PC-3 (cell line): Measurements from ENCODE around the gene ATOH8. TPM values are rescaled to one million over a fixed set of nuclear protein-coding genes. Genes with fewer than 3 reads are reported as not detected.
"Not testable (repeated sequence)": the region's sequence is repeated elsewhere in the genome, so short reads cannot be mapped to it uniquely, and the experiment has no call there.

Source experiments
- ATAC-seq: fragments of 200-7000 bp; cut with Tn5 transposase; 2 replicates; pipeline ENCODE4 v1.9.1; 2020; ENCODE audit warnings: mild to moderate bottlenecking, moderate library complexity
- BruUV-seq: library from RNA; stranded (reverse); fragments of 400-500 nt; replicated peaks from 2 replicates; lab custom pipeline; 2021; lab: Mats Ljungman, UMichigan
- CTCF ChIA-PET: fragments of 300-600 bp; sonication (Branson Sonifier 250); formaldehyde crosslinking; loops from one replicate; lab custom pipeline; 2022; ENCODE audit warnings: antibody characterized with exemption; lab: Charles Lee
- POLR2A ChIA-PET: fragments of 300-600 bp; sonication (Branson Sonifier 250); formaldehyde crosslinking; loops from one replicate; lab custom pipeline; 2022; ENCODE audit warnings: antibody characterized with exemption; ENCODE audit not compliant: unreplicated experiment; lab: Charles Lee
- DNase-seq: peaks from one replicate; pipeline ENCODE4 v3.0.0-alpha.2; 2015
- H2AFZ ChIP-seq: fragments of 300-600 bp; sonication (generic); 2 replicates; pipeline ENCODE4 v1.6.0; 2016; ENCODE audit warnings: antibody characterized with exemption, low read length
- H3F3A ChIP-seq: fragments of 300-600 bp; sonication (generic); one replicate; pipeline ENCODE4 v1.6.0; 2017; ENCODE audit warnings: antibody characterized with exemption, low read length, control low read depth, mild to moderate bottlenecking; ENCODE audit not compliant: unreplicated experiment
- H3K27ac ChIP-seq: fragments of 300-600 bp; sonication (generic); 2 replicates; pipeline ENCODE4 v1.5.1; 2016; ENCODE audit warnings: mild to moderate bottlenecking, low read length
- H3K27me3 ChIP-seq: fragments of 300-600 bp; sonication (generic); 2 replicates; pipeline ENCODE4 v1.6.1; 2016; ENCODE audit warnings: low read length, mixed read lengths
- H3K36me3 ChIP-seq: fragments of 300-600 bp; sonication (generic); 2 replicates; pipeline ENCODE4 v1.6.1; 2016; ENCODE audit warnings: low read depth, mixed run types, low read length, mixed read lengths
- H3K4me1 ChIP-seq: fragments of 300-600 bp; sonication (generic); 2 replicates; pipeline ENCODE4 v1.5.1; 2016; ENCODE audit warnings: low read length; ENCODE audit not compliant: insufficient read depth
- H3K4me2 ChIP-seq: fragments of 300-600 bp; sonication (generic); 2 replicates; pipeline ENCODE4 v1.6.0; 2016; ENCODE audit warnings: low read length
- H3K4me3 ChIP-seq: fragments of 300-600 bp; sonication (generic); 2 replicates; pipeline ENCODE4 v1.5.1; 2016; ENCODE audit warnings: mild to moderate bottlenecking, low read length, mixed read lengths
- H3K79me2 ChIP-seq: fragments of 300-600 bp; sonication (generic); 2 replicates; pipeline ENCODE4 v1.6.1; 2017; ENCODE audit warnings: low read length, mixed read lengths
- H3K9ac ChIP-seq: fragments of 300-600 bp; sonication (generic); 2 replicates; pipeline ENCODE4 v1.6.0; 2016; ENCODE audit warnings: mild to moderate bottlenecking, low read length
- H3K9me2 ChIP-seq: fragments of 300-600 bp; sonication (generic); replicated peaks from 2 replicates; pipeline ENCODE4 v1.6.1; 2016; ENCODE audit warnings: mixed run types, low read length, mixed read lengths
- H3K9me3 ChIP-seq: fragments of 300-600 bp; sonication (generic); 2 replicates; pipeline ENCODE4 v1.6.1; 2016; ENCODE audit warnings: low read length, mixed read lengths
- H4K20me1 ChIP-seq: fragments of 300-600 bp; sonication (generic); 2 replicates; pipeline ENCODE4 v1.6.1; 2016; ENCODE audit warnings: low read length, mixed read lengths
- CTCF ChIP-seq: fragments of 300-600 bp; sonication (generic); conservative IDR thresholded peaks from 2 replicates; pipeline ENCODE4 v1.5.1; 2017; ENCODE audit warnings: antibody characterized with exemption, low read depth, mild to moderate bottlenecking, low read length
- EZH2 ChIP-seq: fragments of 300-600 bp; sonication (generic); IDR thresholded peaks from one replicate; pipeline ENCODE4 v1.6.1; 2017; ENCODE audit warnings: antibody characterized with exemption, mild to moderate bottlenecking, low read length; ENCODE audit not compliant: unreplicated experiment
- EZH2phosphoT487 ChIP-seq: fragments of 300-600 bp; sonication (generic); IDR thresholded peaks from 2 replicates; pipeline ENCODE4 v1.6.1; 2018; ENCODE audit warnings: mild to moderate bottlenecking, antibody characterized with exemption, low read length, borderline replicate concordance
- intact Hi-C: fragments of 100-400 bp; cut with micrococcal nuclease; formaldehyde crosslinking; loops from 2 replicates; pipeline ENCODE4 v1.9.0; 2023
- total RNA-seq: library from RNA; depleted of rRNA; stranded (reverse); fragments of >200 nt; gene quantifications from 2 replicates; pipeline ENCODE4 v1.2.3, GENCODE V29; 2014

ATOH8 gene
- total RNA-seq, 1 experiment from 2014 or later: 0.04 TPM

- H3K79me2 ChIP-seq: no peaks in the 10 kb centered on the region
- ATAC-seq (no peak), DNase-seq (no peak)
- H3K4me1 ChIP-seq: peaks cover 10% of the 10 kb centered on the region; the same call in 1 of the 2 replicates
- no peaks in the 10 kb centered on the region for H3K27me3 ChIP-seq
- no peak overlapping the region for H2AFZ ChIP-seq
- POLR2A ChIA-PET: no interaction called here
- no peaks in the 10 kb centered on the region for H4K20me1 ChIP-seq
- H3K9me3 ChIP-seq: no peaks in the 10 kb centered on the region
- no peak overlapping the region for H3K4me2 ChIP-seq
- H3K9ac ChIP-seq: peak overlapping the region; percentile 35
- peak overlapping the region; percentile 52 for H3K27ac ChIP-seq
- CTCF ChIA-PET: interaction anchor here (0.6 kb wide), 1 partner anchor 98 kb away, joined by 3 read pairs; no protein-coding TSS in a partner anchor
- intact Hi-C loops: no loop called here
- H3K4me3 ChIP-seq: no peak overlapping the region
- no peak for TF ChIP-seq EZH2phosphoT487
- H3K9me2 ChIP-seq: no peaks in the 10 kb centered on the region
- no peaks in the 10 kb centered on the region for H3K36me3 ChIP-seq
- no TSS peak for BruUV-seq
- no peaks in the 10 kb centered on the region for H3F3A ChIP-seq
Observed at GRCh38 chr2:85713836-85714235, 40.0 kb upstream of the ATOH8 start.

GRCh38 chr2:85714421-85714820 lies 39.4 kb upstream of the ATOH8 start:
- H3K27me3 ChIP-seq, intact Hi-C loops, H3K4me1 ChIP-seq, H3F3A ChIP-seq, H4K20me1 ChIP-seq, CTCF ChIA-PET, POLR2A ChIA-PET, H3K9me2 ChIP-seq, BruUV-seq, H3K36me3 ChIP-seq, H3K4me2 ChIP-seq, H3K4me3 ChIP-seq, DNase-seq, ATAC-seq, H3K27ac ChIP-seq, H3K9me3 ChIP-seq, H3K79me2 ChIP-seq, H2AFZ ChIP-seq: not testable (repeated sequence)
- H3K9ac ChIP-seq: peak overlapping the region; percentile 35; the same call in 1 of the 2 replicates

- TF ChIP-seq EZH2phosphoT487 (no peak), CTCF (no peak), EZH2 (no peak)
- Histone ChIP-seq H3K36me3 (no peaks in the 10 kb centered on the region), H3F3A (no peaks in the 10 kb centered on the region), H3K4me3 (no peak overlapping the region), H3K27ac (no peak overlapping the region), H3K4me1 (peaks cover 10% of the 10 kb centered on the region; the same call in 1 of the 2 replicates), H3K79me2 (no peaks in the 10 kb centered on the region), H3K4me2 (no peak overlapping the region), H2AFZ (no peak overlapping the region), H3K27me3 (no peaks in the 10 kb centered on the region), H3K9me3 (no peaks in the 10 kb centered on the region), H4K20me1 (no peaks in the 10 kb centered on the region), H3K9me2 (no peaks in the 10 kb centered on the region), H3K9ac (no peak overlapping the region)
- no peak for DNase-seq
- ChIA-PET POLR2A (no interaction called here), CTCF (no interaction called here)
- intact Hi-C loops: no loop called here
- ATAC-seq: no peak
- BruUV-seq: no TSS peak
Observed at GRCh38 chr2:85714841-85715240, 39.0 kb upstream of the ATOH8 start.

GRCh38 chr2:85716346-85716914 lies 37.4 kb upstream of the ATOH8 start:
- POLR2A ChIA-PET: interaction anchor here (0.6 kb wide), 1 partner anchor 29 kb away, joined by 4 read pairs; no protein-coding TSS in a partner anchor
- BruUV-seq: no TSS peak
- CTCF ChIA-PET: no interaction called here
- Histone ChIP-seq H3K4me1 (peaks cover 10% of the 10 kb centered on the region; the same call in 1 of the 2 replicates), H3K79me2 (no peaks in the 10 kb centered on the region), H3K9me3 (no peaks in the 10 kb centered on the region), H3K27me3 (no peaks in the 10 kb centered on the region), H3K27ac (no peak overlapping the region), H3K36me3 (no peaks in the 10 kb centered on the region), H4K20me1 (no peaks in the 10 kb centered on the region), H3K4me2 (no peak overlapping the region), H3K9ac (no peak overlapping the region), H2AFZ (no peak overlapping the region), H3F3A (no peaks in the 10 kb centered on the region), H3K4me3 (no peak overlapping the region), H3K9me2 (no peaks in the 10 kb centered on the region)
- TF ChIP-seq CTCF: no peak
- no peak for TF ChIP-seq EZH2
- no peak for TF ChIP-seq EZH2phosphoT487
- DNase-seq (no peak), ATAC-seq (no peak)
- intact Hi-C loops: no loop called here
